ENCODE data around the gene CTSA.

The CTSA gene

GRCh38 chr20:45938727-45939438 is 47.7 kb downstream of the CTSA start:
- no peak for DNase-seq (ENCODE audit: low read depth in 2 of 2)

GRCh38 chr20:45940053-45940452 is 48.9 kb downstream of the CTSA start:
- no peak for DNase-seq (ENCODE audit: low read depth in 2 of 2)

GRCh38 chr20:45940469-45940868 is 49.3 kb downstream of the CTSA start:
- no peak for DNase-seq (ENCODE audit: low read depth in 2 of 2)

GRCh38 chr20:45943613-45944012 is 52.5 kb downstream of the CTSA start:
- DNase-seq (ENCODE audit: low read depth in 2 of 2) = no peak

DNA sequence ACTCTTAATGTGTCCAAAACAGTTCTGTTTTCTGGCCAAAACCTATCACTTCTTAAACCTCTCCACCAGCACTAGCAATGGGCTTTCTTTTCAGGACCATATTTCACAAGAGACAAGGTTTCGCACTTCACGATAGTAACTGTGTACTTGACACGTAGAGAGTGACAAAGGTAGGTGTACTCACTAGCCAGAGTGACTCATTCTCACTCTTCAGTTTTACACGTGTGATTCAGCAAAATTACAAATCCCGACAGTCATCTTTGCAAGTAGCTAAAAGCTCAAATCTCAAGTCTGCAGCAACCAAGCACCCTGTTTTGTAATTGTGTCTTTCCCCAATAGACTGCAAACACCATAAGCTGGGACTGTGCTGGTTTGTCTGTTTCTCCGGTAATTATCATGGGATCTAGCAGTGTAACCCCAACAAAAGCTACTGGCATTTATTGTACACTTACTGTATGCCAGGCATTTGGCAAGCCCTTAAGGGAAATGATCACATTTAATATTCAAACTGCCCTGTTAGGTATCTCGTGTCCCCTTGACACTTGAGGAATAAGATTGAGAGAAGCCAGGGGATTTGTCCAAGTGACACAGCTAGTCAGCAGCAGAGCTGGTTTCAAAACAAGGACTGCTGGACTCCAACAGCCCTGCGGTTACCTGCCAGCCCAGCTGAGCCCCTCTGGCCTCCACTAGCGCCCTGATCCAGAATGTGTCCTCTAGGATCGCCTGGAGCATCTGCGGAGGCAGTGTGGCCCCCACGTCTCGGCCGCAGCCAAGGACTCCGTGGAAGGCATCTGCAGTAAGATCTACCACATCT is 53.2 kb downstream of the CTSA start:
- no peak for DNase-seq (ENCODE audit: low read depth in 2 of 2)

DNA sequence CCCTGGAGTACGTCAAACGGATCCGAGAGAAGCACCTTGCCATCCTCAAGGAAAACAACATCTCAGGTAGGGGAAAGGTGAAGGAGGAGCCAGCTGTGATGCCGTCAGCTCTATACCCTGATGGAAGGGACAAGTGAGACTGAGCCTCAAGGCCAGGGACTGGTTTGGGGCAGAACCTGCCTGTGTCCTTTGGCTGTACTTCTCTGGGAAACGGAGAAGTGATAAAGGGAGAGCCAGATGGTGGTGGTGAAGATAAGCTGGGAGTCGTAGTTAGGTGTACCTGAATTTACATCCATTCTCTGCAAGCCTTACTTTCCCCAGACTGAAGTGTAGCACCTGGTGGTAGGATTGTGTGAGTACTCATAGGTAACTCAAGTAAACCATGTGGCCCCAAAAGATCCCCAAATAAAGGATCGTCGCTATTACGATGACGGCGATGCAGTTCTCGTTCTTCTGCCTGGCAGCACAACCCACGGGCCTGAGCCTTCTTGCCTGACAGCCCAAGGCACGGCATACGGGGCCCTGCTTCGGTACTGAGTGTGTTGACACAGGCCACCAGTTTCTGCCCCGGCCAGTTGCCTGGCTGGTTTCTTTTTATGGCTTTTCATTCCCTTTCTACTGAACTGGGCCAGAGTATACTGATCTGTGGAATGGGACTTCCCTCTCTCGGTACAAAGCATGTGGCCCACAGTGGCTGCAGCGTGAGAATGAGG is 54.0 kb downstream of the CTSA start:
- no peak for DNase-seq (ENCODE audit: low read depth in 2 of 2)

DNA sequence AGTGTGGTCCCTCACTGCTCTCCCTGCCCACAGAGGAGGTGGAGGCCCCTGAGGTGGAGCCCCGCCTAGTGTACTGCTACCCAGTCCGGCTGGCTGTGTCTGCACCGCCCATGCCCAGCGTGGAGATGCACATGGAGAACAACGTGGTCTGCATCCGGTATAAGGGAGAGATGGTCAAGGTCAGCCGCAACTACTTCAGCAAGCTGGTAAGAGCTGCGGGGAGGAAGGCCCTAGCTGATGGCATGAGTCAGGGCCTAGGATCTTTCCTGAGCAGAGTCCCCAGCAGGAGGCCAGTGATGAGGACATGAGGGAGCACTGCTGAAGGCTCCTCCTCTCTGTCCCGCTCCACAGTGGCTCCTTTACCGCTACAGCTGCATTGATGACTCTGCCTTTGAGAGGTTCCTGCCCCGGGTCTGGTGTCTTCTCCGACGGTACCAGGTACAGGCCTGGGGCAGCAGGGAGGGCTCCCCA is 54.6 kb downstream of the CTSA start:
- no peak for DNase-seq (ENCODE audit: low read depth in 2 of 2)

DNA sequence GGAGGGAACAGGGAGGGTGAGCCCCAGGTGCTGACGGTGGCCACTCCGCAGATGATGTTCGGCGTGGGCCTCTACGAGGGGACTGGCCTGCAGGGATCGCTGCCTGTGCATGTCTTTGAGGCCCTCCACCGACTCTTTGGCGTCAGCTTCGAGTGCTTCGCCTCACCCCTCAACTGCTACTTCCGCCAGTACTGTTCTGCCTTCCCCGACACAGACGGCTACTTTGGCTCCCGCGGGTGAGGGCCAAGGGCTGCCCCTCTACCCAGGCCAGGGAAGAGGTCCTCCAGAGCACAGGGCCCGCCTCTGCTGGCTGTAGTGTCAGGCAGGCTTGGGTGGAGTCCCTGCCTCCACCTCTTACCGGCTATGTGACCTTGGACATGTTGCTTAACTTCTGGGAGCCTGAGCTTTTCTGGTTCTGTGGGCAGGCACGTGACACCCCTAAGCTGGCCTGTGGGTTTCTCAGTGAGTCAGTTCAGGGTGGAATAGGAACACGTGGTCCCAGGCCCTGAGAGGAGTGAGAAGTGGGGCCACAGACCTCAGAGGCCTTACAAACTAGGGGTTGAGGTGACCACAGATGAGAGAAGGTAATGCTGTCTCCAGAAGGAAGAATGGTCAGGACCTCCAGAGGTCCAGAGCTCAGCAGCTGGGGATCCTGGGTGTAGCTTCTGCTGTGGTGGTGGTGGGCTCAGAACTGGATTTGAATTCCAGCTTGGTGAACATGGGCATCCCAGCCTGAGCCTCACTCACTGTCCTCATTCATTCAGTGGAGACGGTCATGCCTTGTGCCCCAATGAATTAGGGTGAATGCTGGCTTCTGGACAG is 55.2 kb downstream of the CTSA start:
- DNase-seq (ENCODE audit: low read depth in 2 of 2) = no peak

GRCh38 chr20:45947110-45947866 is 56.2 kb downstream of the CTSA start:
- DNase-seq (ENCODE audit: low read depth in 2 of 2) = no peak

- no peak for DNase-seq (ENCODE audit: low read depth in 2 of 2)
These were observed 57.2 kb downstream of the CTSA start for GRCh38 chr20:45948261-45948733.
